HCT116 (cell line): Measurements from ENCODE around the gene LZTS3. TPM values are rescaled to one million over a fixed set of nuclear protein-coding genes. Genes with fewer than 3 reads are reported as not detected.

ENCODE experiments used
- ATAC-seq: fragments of 200-7000 bp; cut with Tn5 transposase; 2 replicates; pipeline ENCODE4 v1.9.1; 2020; ENCODE audit warnings: mild to moderate bottlenecking, moderate library complexity
- Bru-seq: library from RNA; stranded (reverse); fragments of 400-500 nt; gene quantifications from one replicate; lab custom pipeline; 2021; lab: Mats Ljungman, UMichigan
- BruChase-seq, 2 experiments: library from RNA; stranded (reverse); fragments of 400-500 nt; gene quantifications; one replicate each; lab custom pipeline; 2021; lab: Mats Ljungman, UMichigan
- BruUV-seq: library from RNA; stranded (reverse); fragments of 400-500 nt; replicated peaks from 2 replicates; lab custom pipeline; 2021; lab: Mats Ljungman, UMichigan
- CTCF ChIA-PET: fragments of 300-600 bp; sonication (Branson Sonifier 250); formaldehyde crosslinking; loops from one replicate; lab custom pipeline; 2021; ENCODE audit warnings: antibody characterized with exemption; lab: Charles Lee
- POLR2A ChIA-PET: fragments of 300-600, 350-600 bp; sonication (Branson Sonifier 250); formaldehyde crosslinking; loops from one replicate; lab custom pipeline; 2021; ENCODE audit warnings: antibody characterized with exemption; lab: Charles Lee
- RAD21 ChIA-PET, 2 experiments: fragments of 300-600 bp; sonication (Branson Sonifier 250); formaldehyde crosslinking; loops; one replicate each; lab custom pipeline; 2023; ENCODE audit warnings: low total read pairs in 2 of 2; ENCODE audit not compliant: uncharacterized antibody in 2 of 2, unreplicated experiment in 2 of 2, low non-redundant PET in 1 of 2; lab: Charles Lee
- DNase-seq: peaks from one replicate; pipeline ENCODE4 v3.0.0-alpha.2; 2010; ENCODE audit warnings: low read depth, low spot score
- H2AFZ ChIP-seq: fragments of 200-600 bp; shearing (Covaris generic), sonication (generic); 2 replicates; pipeline ENCODE4 v1.6.1; 2017; ENCODE audit warnings: low read depth, mixed run types, mixed read lengths, antibody characterized with exemption, low read length; ENCODE audit not compliant: poor library complexity, severe bottlenecking
- H3K27ac ChIP-seq: 2 replicates; pipeline ENCODE4 v1.5.1; 2012; ENCODE audit warnings: low read depth, low read length
- H3K27me3 ChIP-seq: fragments of 200-600 bp; sonication (generic); 2 replicates; pipeline ENCODE4 v1.6.1; 2016; ENCODE audit warnings: mixed run types, low read length, mixed read lengths; ENCODE audit not compliant: insufficient read depth
- H3K36me3 ChIP-seq, 2 experiments: fragments of 200-500 bp in 1 of 2; fragments of 200-600 bp in 1 of 2; sonication (Bioruptor generic) in 1 of 2; sonication (generic) in 1 of 2; 2 replicates each; pipeline versions ENCODE4 v1.5.1 to v1.6.1; 2014 to 2016; ENCODE audit warnings: low read length in 2 of 2, inconsistent platforms in 1 of 2, mixed read lengths in 1 of 2, mixed run types in 1 of 2; ENCODE audit not compliant: insufficient read depth in 2 of 2, control insufficient read depth in 1 of 2
- H3K4me1 ChIP-seq, 2 experiments: fragments of 200-600 bp in 1 of 2; sonication (generic) in 1 of 2; 2 replicates each; pipeline versions ENCODE4 v1.5.1 to v1.6.1; 2012 to 2017; ENCODE audit warnings: low read length in 2 of 2, inconsistent platforms in 1 of 2, mild to moderate bottlenecking in 1 of 2, mixed read lengths in 1 of 2, mixed run types in 1 of 2, moderate library complexity in 1 of 2; ENCODE audit not compliant: insufficient read depth in 2 of 2, control insufficient read depth in 1 of 2
- H3K4me2 ChIP-seq: fragments of 200-600 bp; sonication (generic); 2 replicates; pipeline ENCODE4 v1.6.1; 2017; ENCODE audit warnings: mixed run types, low read length, mixed read lengths
- H3K4me3 ChIP-seq, 2 experiments: fragments of 200-600 bp in 1 of 2; sonication (generic) in 1 of 2; replicated peaks in 1 of 2; 2 replicates each; pipeline ENCODE4 v1.5.1; 2011 to 2016; ENCODE audit warnings: low read length in 2 of 2, control low read depth in 1 of 2, low read depth in 1 of 2, mild to moderate bottlenecking in 1 of 2, mixed read lengths in 1 of 2, mixed run types in 1 of 2
- H3K79me2 ChIP-seq: fragments of 200-600 bp; sonication (generic); 2 replicates; pipeline ENCODE4 v1.6.1; 2017; ENCODE audit warnings: mild to moderate bottlenecking, mixed run types, low read length, moderate library complexity, mixed read lengths; ENCODE audit not compliant: insufficient read depth
- H3K9ac ChIP-seq: fragments of 200-600 bp; sonication (generic); 2 replicates; pipeline ENCODE4 v1.6.1; 2016; ENCODE audit warnings: low read length, mixed read lengths
- H3K9me2 ChIP-seq: fragments of 200-600 bp; sonication (generic), shearing (Covaris generic); 2 replicates; pipeline ENCODE4 v1.6.1; 2017; ENCODE audit warnings: mixed run types, mild to moderate bottlenecking, moderate library complexity; ENCODE audit not compliant: insufficient read depth
- H3K9me3 ChIP-seq, 2 experiments: fragments of 200-500 bp in 1 of 2; fragments of 200-600 bp in 1 of 2; sonication (Bioruptor generic) in 1 of 2; sonication (generic) in 1 of 2; 2 replicates each; pipeline ENCODE4 v1.6.1; 2014 to 2017; ENCODE audit warnings: low read length in 2 of 2, mixed read lengths in 2 of 2, inconsistent platforms in 1 of 2, low read depth in 1 of 2, mild to moderate bottlenecking in 1 of 2, mixed run types in 1 of 2, moderate library complexity in 1 of 2; ENCODE audit not compliant: control insufficient read depth in 1 of 2, insufficient read depth in 1 of 2
- H4K20me1 ChIP-seq: fragments of 200-600 bp; sonication (generic), shearing (Covaris generic); 2 replicates; pipeline ENCODE4 v1.6.1; 2017; ENCODE audit warnings: mixed run types, mild to moderate bottlenecking, moderate library complexity; ENCODE audit not compliant: insufficient read depth
- ATF3 ChIP-seq: IDR thresholded peaks from 2 replicates; pipeline ENCODE4 v1.6.1; 2012
- CBX3 ChIP-seq: IDR thresholded peaks from 2 replicates; pipeline ENCODE4 v1.6.1; 2012; ENCODE audit warnings: low read depth
- CEBPB ChIP-seq: IDR thresholded peaks from 2 replicates; pipeline ENCODE4 v1.6.1; 2012; ENCODE audit warnings: low read depth
- EZH2 ChIP-seq: fragments of 200-600 bp; sonication (generic); IDR thresholded peaks from 2 replicates; pipeline ENCODE4 v1.6.1; 2017; ENCODE audit warnings: antibody characterized with exemption, mixed run types
- FOSL1 ChIP-seq: IDR thresholded peaks from 2 replicates; pipeline ENCODE4 v1.6.1; 2012; ENCODE audit warnings: low read depth
- POLR2AphosphoS5 ChIP-seq: IDR thresholded peaks from 2 replicates; pipeline ENCODE4 v1.6.1; 2011; ENCODE audit warnings: mild to moderate bottlenecking, low read depth, low read length, moderate library complexity
- REST ChIP-seq: IDR thresholded peaks from 2 replicates; pipeline ENCODE4 v1.6.1; 2012; ENCODE audit warnings: low read depth
- SIN3A ChIP-seq: IDR thresholded peaks from 2 replicates; pipeline ENCODE4 v1.6.1; 2012; ENCODE audit warnings: low read depth
- SRF ChIP-seq: IDR thresholded peaks from 2 replicates; pipeline ENCODE4 v1.6.1; 2012; ENCODE audit warnings: low read depth
- YY1 ChIP-seq: IDR thresholded peaks from 2 replicates; pipeline ENCODE4 v1.6.1; 2011; ENCODE audit warnings: low read length, low read depth, moderate library complexity, mild to moderate bottlenecking; ENCODE audit not compliant: insufficient replicate concordance; ENCODE audit errors: extremely low read depth
- intact Hi-C: fragments of 100-400 bp; cut with micrococcal nuclease; formaldehyde crosslinking; loops from 2 replicates; pipeline ENCODE4 v1.10.0; 2022
- long read RNA-seq: library from polyadenylated mRNA; unstranded; transcript quantifications from one replicate; pipeline ENCODE4 v2.0.0, GENCODE V29; 2021; ENCODE audit not compliant: unreplicated experiment
- polyA plus RNA-seq: library from polyadenylated mRNA; unstranded; fragments of >200 nt; gene quantifications from 2 replicates; pipeline ENCODE4 v1.2.1, GENCODE V29; 2012; ENCODE audit warnings: missing spikeins
- total RNA-seq: library from RNA; stranded (reverse); gene quantifications from one replicate; pipeline ENCODE4 v1.2.1, GENCODE V29; 2021; ENCODE audit not compliant: unreplicated experiment

LZTS3 gene
- 5.2 TPM for total RNA-seq
- 3.6 and 3.7 TPM in 2 replicates for polyA plus RNA-seq
- Bru-seq, nascent RNA, result percentile 45 among the genes with signal in this experiment
- percentile 75 among the genes with signal in this experiment for BruChase-seq, experiment 1, labeled RNA remaining after a 6-hour chase
- BruChase-seq, experiment 2, labeled RNA remaining after a 2-hour chase, result percentile 62 among the genes with signal in this experiment
- long read RNA-seq, full-length matches to known transcripts, result 1 of 8 reads
- long read RNA-seq, partial matches to known transcripts, result 1 of 8 reads
- long read RNA-seq, other reads (novel, unspliced or antisense), result 6 of 8 reads

GRCh38 chr20:3172933-3173609 is at the start of gene LZTS3:
Gene LZTS3 (minus strand): TSS chr20:3173549. CDS start chr20:3167163, 6,386 bp downstream.
- Histone ChIP-seq H3K4me2 (peak within 1 kb of the TSS; percentile 100), H2AFZ (peak within 1 kb of the TSS; percentile 94), H3K9me3 (no peaks in the 10 kb centered on the region), H4K20me1 (no peaks in the 10 kb centered on the region), H3K4me1 (peaks cover 7 to 24% of the 10 kb centered on the region in 2 experiments; a peak in 3 of 4 replicates), H3K79me2 (no peaks in the 10 kb centered on the region), H3K9me2 (no peaks in the 10 kb centered on the region), H3K4me3 (peak within 1 kb of the TSS; percentile 76 to 89), H3K9ac (peak within 1 kb of the TSS; percentile 72), H3K27me3 (no peaks in the 10 kb centered on the region), H3K36me3 (no peaks in the 10 kb centered on the region), H3K27ac (peak within 1 kb of the TSS; percentile 64)
- peak; percentile 60 for ATAC-seq
- BruUV-seq, result no TSS peak
- intact Hi-C loops, result no loop called here
- no peak for DNase-seq
- ChIA-PET RAD21 (interaction anchor here in 1 of 2 experiments (1.6 kb wide), 1 partner anchor 13 kb away, joined by 3 read pairs; the partner anchor contains the start of genes FASTKD5 and UBOX5), POLR2A (no interaction called here), CTCF (no interaction called here)
- peak; percentile 50; the same call in 1 of the 2 replicates for TF ChIP-seq POLR2AphosphoS5
- no peak for TF ChIP-seq YY1

GRCh38 chr20:3221398-3222226 is 48.3 kb upstream of the LZTS3 start:
- H3K4me2 ChIP-seq, result no peak overlapping the region
- intact Hi-C loops, result no loop called here
- H3K27ac ChIP-seq, result no peak overlapping the region
- no peak overlapping the region for H3K9ac ChIP-seq
- no peaks in the 10 kb centered on the region for H3K9me3 ChIP-seq
- ATAC-seq (no peak), DNase-seq (no peak)
- RAD21 ChIA-PET, result no interaction called here
- POLR2A ChIA-PET, result no interaction called here
- no peaks in the 10 kb centered on the region for H4K20me1 ChIP-seq
- H2AFZ ChIP-seq, result no peak overlapping the region
- TF ChIP-seq FOSL1 (no peak), CBX3 (no peak), EZH2 (no peak), REST (no peak), SIN3A (no peak), SRF (no peak), ATF3 (no peak), CEBPB (no peak)
- CTCF ChIA-PET, result interaction anchor here (1.3 kb wide), 1 partner anchor 29 kb away, joined by 3 read pairs; no protein-coding TSS in a partner anchor
- H3K9me2 ChIP-seq, result no peaks in the 10 kb centered on the region
- no peaks in the 10 kb centered on the region for H3K27me3 ChIP-seq
- BruUV-seq, result no TSS peak
- H3K79me2 ChIP-seq, result no peaks in the 10 kb centered on the region
- H3K4me3 ChIP-seq, result no peak overlapping the region
- H3K4me1 ChIP-seq, result peaks cover 6 to 9% of the 10 kb centered on the region in 2 experiments; a peak in 3 of 4 replicates
- H3K36me3 ChIP-seq, result peaks cover 9 to 11% of the 10 kb centered on the region in 2 experiments; a peak in 3 of 4 replicates
